DOHH2 (cell line): ENCODE measurements around the gene GPR33.

Source experiments
- EZH2phosphoT487 ChIP-seq: fragments of 200-600 bp; sonication (generic); IDR thresholded peaks from 2 replicates; pipeline ENCODE4 v1.6.1; 2017; ENCODE audit warnings: borderline replicate concordance, mild to moderate bottlenecking, antibody characterized with exemption, low read length, moderate library complexity, mixed read lengths
- TF ChIP-seq, protein P1 (sequence below): fragments of 200-600 bp; sonication (generic); IDR thresholded peaks from one replicate; pipeline ENCODE4 v1.5.1; 2014; ENCODE audit warnings: antibody characterized with exemption, mild to moderate bottlenecking, low read depth, low read length; ENCODE audit not compliant: poor library complexity, severe bottlenecking

DNA sequence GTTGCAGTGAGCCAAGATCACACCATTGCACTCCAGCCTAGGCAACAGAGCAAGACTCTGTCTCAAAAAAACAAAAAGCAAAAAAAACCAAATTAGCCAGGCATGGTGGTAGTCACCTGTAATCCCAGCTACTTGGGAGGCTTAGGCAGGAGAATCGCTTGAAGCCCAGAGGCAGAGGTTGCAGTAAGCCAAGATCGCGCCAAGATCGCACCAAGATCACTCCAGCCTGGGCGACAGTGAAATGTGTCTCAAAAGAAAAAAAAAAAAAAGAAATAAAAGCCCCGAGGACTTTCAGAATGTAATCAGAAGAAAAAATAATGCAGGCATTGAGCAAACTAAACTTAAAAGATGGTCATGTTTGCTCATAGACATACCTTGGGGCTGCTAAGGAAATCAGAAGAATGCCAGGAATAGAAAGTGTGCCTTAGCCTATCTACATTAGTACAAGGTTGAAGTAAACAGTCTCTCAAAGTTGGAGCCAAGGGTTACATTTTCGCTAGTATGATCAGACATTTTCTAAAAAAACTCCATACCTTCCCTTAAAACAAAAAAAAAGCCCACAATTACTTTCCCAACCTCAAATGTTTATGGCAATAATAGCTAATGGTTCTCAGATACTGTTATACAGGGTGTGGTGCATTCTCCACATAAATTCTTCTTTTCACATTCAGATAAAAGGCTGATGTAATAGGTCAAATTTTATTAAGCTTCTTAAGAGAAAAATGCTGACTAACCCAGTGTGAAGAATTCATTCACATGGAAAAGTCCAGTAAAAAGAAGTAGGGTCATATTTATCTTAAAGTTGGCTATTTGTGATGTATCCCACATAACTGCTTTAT, 46.3 kb downstream of the GPR33 start:
- TF ChIP-seq, protein P1, sequence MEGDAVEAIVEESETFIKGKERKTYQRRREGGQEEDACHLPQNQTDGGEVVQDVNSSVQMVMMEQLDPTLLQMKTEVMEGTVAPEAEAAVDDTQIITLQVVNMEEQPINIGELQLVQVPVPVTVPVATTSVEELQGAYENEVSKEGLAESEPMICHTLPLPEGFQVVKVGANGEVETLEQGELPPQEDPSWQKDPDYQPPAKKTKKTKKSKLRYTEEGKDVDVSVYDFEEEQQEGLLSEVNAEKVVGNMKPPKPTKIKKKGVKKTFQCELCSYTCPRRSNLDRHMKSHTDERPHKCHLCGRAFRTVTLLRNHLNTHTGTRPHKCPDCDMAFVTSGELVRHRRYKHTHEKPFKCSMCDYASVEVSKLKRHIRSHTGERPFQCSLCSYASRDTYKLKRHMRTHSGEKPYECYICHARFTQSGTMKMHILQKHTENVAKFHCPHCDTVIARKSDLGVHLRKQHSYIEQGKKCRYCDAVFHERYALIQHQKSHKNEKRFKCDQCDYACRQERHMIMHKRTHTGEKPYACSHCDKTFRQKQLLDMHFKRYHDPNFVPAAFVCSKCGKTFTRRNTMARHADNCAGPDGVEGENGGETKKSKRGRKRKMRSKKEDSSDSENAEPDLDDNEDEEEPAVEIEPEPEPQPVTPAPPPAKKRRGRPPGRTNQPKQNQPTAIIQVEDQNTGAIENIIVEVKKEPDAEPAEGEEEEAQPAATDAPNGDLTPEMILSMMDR: no peak
- no peak for TF ChIP-seq EZH2phosphoT487
